HG02588 (cell line): ENCODE results near the gene TMEM121.
A peak's percentile ranks its signal among the peaks of the same experiment; 100 is the strongest.
"Not testable (repeated sequence)": the region's sequence is repeated elsewhere in the genome, so short reads cannot be mapped to it uniquely, and the experiment has no call there.

Experiments
- ATAC-seq: cut with Tn5 transposase; IDR thresholded peaks from one replicate; pipeline ENCODE4 v1.9.1; 2021; ENCODE audit warnings: mild to moderate bottlenecking, moderate library complexity; ENCODE audit not compliant: unreplicated experiment

Gene TMEM121

GRCh38 chr14:105541218-105541875, 15.0 kb downstream of the TMEM121 start:
- no peak for ATAC-seq

- not testable (repeated sequence) for ATAC-seq
Observed at GRCh38 chr14:105545676-105546075, 19.3 kb downstream of the TMEM121 start.

GRCh38 chr14:105546410-105546809, 20.0 kb downstream of the TMEM121 start:
- ATAC-seq, result not testable (repeated sequence)

GRCh38 chr14:105547072-105547471, 20.7 kb downstream of the TMEM121 start:
- not testable (repeated sequence) for ATAC-seq

GRCh38 chr14:105547741-105548169, 21.4 kb downstream of the TMEM121 start:
- no peak for ATAC-seq

GRCh38 chr14:105549481-105549880, 23.1 kb downstream of the TMEM121 start:
- no peak for ATAC-seq

- ATAC-seq, result no peak
Observed at GRCh38 chr14:105554022-105554421, 27.6 kb downstream of the TMEM121 start.

- ATAC-seq, result no peak
Observed at GRCh38 chr14:105554523-105554922, 28.1 kb downstream of the TMEM121 start.

GRCh38 chr14:105557671-105558070, 31.3 kb downstream of the TMEM121 start:
- ATAC-seq, result not testable (repeated sequence)

- ATAC-seq, result not testable (repeated sequence)
Observed at GRCh38 chr14:105558449-105559154, 32.2 kb downstream of the TMEM121 start.

GRCh38 chr14:105559384-105560047, 33.1 kb downstream of the TMEM121 start:
- ATAC-seq, result peak; percentile 33

GRCh38 chr14:105560048-105560669, 33.8 kb downstream of the TMEM121 start:
- peak; percentile 57 for ATAC-seq

- ATAC-seq, result not testable (repeated sequence)
Observed at GRCh38 chr14:105561345-105561744, 35.0 kb downstream of the TMEM121 start.

GRCh38 chr14:105562713-105563346, 36.4 kb downstream of the TMEM121 start:
- ATAC-seq, result no peak

GRCh38 chr14:105563347-105563737, 37.0 kb downstream of the TMEM121 start:
- ATAC-seq, result no peak

- ATAC-seq, result not testable (repeated sequence)
Observed at GRCh38 chr14:105564536-105564935, 38.2 kb downstream of the TMEM121 start.

GRCh38 chr14:105565185-105565919, 39.0 kb downstream of the TMEM121 start:
- ATAC-seq, result not testable (repeated sequence)

GRCh38 chr14:105566248-105567163, 40.1 kb downstream of the TMEM121 start:
- peak; percentile 37 for ATAC-seq
